Esophagus muscularis mucosa (tissue), 4 donors: Measurements from ENCODE around the gene SHISA8. TPM values are rescaled to one million over a fixed set of nuclear protein-coding genes. Genes with fewer than 3 reads are reported as not detected.

Experiments
- DNase-seq: peaks from one replicate; pipeline ENCODE4 v3.0.0-alpha.2; 2017; ENCODE audit errors: extremely low spot score
- H3K27ac ChIP-seq, 4 donors: fragments of 200-600 bp; sonication (generic); replicated peaks in 1 of 4; 1 replicate in 3 of 4; 2 replicates in 1 of 4; pipeline ENCODE4 v1.5.1; 2016 to 2019; ENCODE audit warnings: mild to moderate bottlenecking in 1 of 4
- H3K27me3 ChIP-seq, 4 donors: fragments of 200-600 bp; sonication (generic); one replicate each; pipeline versions ENCODE4 v1.5.1 to v1.6.0; 2016 to 2019
- H3K36me3 ChIP-seq, 4 donors: fragments of 200-600 bp; sonication (generic); one replicate each; pipeline ENCODE4 v1.5.1; 2016 to 2019
- H3K4me1 ChIP-seq, 4 donors: fragments of 200-600 bp; sonication (generic); one replicate each; pipeline ENCODE4 v1.5.1; 2016 to 2019
- H3K4me3 ChIP-seq, 4 donors: fragments of 200-600 bp; sonication (generic); 1 replicate in 2 of 4; 2 replicates in 2 of 4; pipeline ENCODE4 v1.5.1; 2016 to 2019; ENCODE audit warnings: mild to moderate bottlenecking in 4 of 4, moderate library complexity in 1 of 4
- H3K9me3 ChIP-seq, 4 donors: fragments of 200-600 bp; sonication (generic); 1 replicate in 3 of 4; 2 replicates in 1 of 4; pipeline ENCODE4 v1.5.1; 2016 to 2019
- CTCF ChIP-seq, 3 experiments: fragments of 200-600 bp in 2 of 3; fragments of 450-650 bp in 1 of 3; sonication (generic) in 2 of 3; IDR thresholded peaks; one replicate each; pipeline ENCODE4 v1.5.1; 2017 to 2019; ENCODE audit warnings: antibody characterized with exemption in 3 of 3, mild to moderate bottlenecking in 2 of 3, moderate library complexity in 1 of 3
- EP300 ChIP-seq: sonication (generic); formaldehyde crosslinking; IDR thresholded peaks from one replicate; pipeline ENCODE4 v1.6.1; 2017; ENCODE audit warnings: antibody characterized with exemption
- POLR2A ChIP-seq: fragments of 450-650 bp; IDR thresholded peaks from one replicate; pipeline ENCODE4 v1.6.1; 2017; ENCODE audit warnings: antibody characterized with exemption, moderate library complexity, mild to moderate bottlenecking, low read depth
- POLR2AphosphoS5 ChIP-seq, 2 donors: sonication (generic); formaldehyde crosslinking; IDR thresholded peaks; one replicate each; pipeline ENCODE4 v1.6.1; 2017; ENCODE audit warnings: antibody characterized with exemption in 2 of 2
- WGBS: methylation state at CpG from one replicate; pipeline ENCODE4 v1.1.5; 2018; 5-methylcytosine and 5-hydroxymethylcytosine counted together
- intact Hi-C: fragments of 100-400 bp; cut with DNase I; formaldehyde crosslinking; loops from one replicate; pipeline ENCODE4 v1.15.1; 2023
- total RNA-seq, 4 donors: library from RNA; depleted of rRNA; stranded (reverse); fragments of >200 nt; gene quantifications; one replicate each; pipeline versions ENCODE4 v1.1.0 to v1.2.1, GENCODE V29; 2016

SHISA8 gene
- total RNA-seq, 4 donors from 2014 or later: 0.83 TPM; not detected in 3

GRCh38 chr22:41917375-41917902, 2.6 kb upstream of the SHISA8 start:
- intact Hi-C loops: no loop called here
- H3K9me3 ChIP-seq: no peaks in the 10 kb centered on the region
- 82% methylated on average over 9 of the region's 11 CpGs for WGBS
- H3K36me3 ChIP-seq: no peaks in the 10 kb centered on the region
- peaks cover 18 to 86% (median 48%) of the 10 kb centered on the region in 4 donors for H3K27me3 ChIP-seq
- H3K27ac ChIP-seq: no peak overlapping the region
- H3K4me3 ChIP-seq: no peak overlapping the region
- DNase-seq: no peak
- peaks cover 27 to 46% (median 39%) of the 10 kb centered on the region in 4 donors for H3K4me1 ChIP-seq
- TF ChIP-seq EP300 (no peak), POLR2AphosphoS5 (IDR thresholded peaks at IDR 0.05) (no peak), CTCF (IDR thresholded peaks at IDR 0.05) (no peak), POLR2A (no peak)

DNA sequence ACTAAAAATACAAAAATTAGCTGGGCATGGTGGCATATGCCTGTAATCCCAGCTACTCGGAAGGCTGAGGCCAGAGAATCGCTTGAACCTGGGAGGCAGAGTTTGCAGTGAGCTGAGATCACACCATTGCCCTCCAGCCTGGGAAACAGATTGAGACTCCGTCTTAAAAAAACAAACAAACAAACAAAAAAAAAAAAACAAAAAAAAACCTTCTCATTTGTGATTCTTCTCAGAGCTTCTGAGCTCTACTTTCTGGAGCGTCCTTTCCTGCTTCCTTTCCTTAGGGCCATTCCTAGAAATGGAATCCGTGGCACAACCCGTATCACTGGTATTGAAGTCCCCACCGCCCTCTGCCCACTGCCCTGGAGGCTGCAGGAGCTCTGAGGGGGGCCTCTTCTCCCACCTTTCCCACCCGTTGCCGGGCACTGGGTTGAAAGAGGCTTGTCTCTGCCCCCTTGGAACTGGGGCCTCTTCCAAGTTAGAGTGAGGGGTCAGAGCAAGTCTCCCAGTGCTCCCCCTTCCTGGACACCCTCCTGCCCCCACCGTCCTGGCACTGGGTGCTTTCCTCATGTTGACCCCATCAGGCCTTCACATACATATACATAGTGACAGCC, 2.0 kb upstream of the SHISA8 start:
- DNase-seq: no peak
- intact Hi-C loops: no loop called here
- Histone ChIP-seq H3K27me3 (peaks cover 18 to 92% (median 54%) of the 10 kb centered on the region in 4 donors), H3K4me3 (no peak overlapping the region), H3K9me3 (no peaks in the 10 kb centered on the region), H3K27ac (no peak overlapping the region), H3K4me1 (peaks cover 27 to 46% (median 39%) of the 10 kb centered on the region in 4 donors), H3K36me3 (no peaks in the 10 kb centered on the region)
- 64% methylated on average over 10 of the region's 10 CpGs for WGBS
- no peak for TF ChIP-seq CTCF (IDR thresholded peaks at IDR 0.05)
- TF ChIP-seq POLR2AphosphoS5 (IDR thresholded peaks at IDR 0.05): no peak
- TF ChIP-seq EP300: no peak
- no peak for TF ChIP-seq POLR2A

- Histone ChIP-seq H3K27ac (no peak overlapping the region), H3K27me3 (peaks cover 21 to 100% (median 63%) of the 10 kb centered on the region in 4 donors), H3K9me3 (no peaks in the 10 kb centered on the region), H3K36me3 (no peaks in the 10 kb centered on the region), H3K4me3 (peak overlapping the region in 1 of 4 donors; percentile 44), H3K4me1 (peaks cover 31 to 51% (median 46%) of the 10 kb centered on the region in 4 donors)
- 66% methylated on average over 8 of the region's 11 CpGs for WGBS
- intact Hi-C loops: no loop called here
- TF ChIP-seq POLR2AphosphoS5 (IDR thresholded peaks at IDR 0.05) (no peak), EP300 (no peak), POLR2A (no peak), CTCF (IDR thresholded peaks at IDR 0.05) (no peak)
- DNase-seq: no peak
These were observed 1.1 kb upstream of the SHISA8 start for GRCh38 chr22:41915786-41916493.

DNA sequence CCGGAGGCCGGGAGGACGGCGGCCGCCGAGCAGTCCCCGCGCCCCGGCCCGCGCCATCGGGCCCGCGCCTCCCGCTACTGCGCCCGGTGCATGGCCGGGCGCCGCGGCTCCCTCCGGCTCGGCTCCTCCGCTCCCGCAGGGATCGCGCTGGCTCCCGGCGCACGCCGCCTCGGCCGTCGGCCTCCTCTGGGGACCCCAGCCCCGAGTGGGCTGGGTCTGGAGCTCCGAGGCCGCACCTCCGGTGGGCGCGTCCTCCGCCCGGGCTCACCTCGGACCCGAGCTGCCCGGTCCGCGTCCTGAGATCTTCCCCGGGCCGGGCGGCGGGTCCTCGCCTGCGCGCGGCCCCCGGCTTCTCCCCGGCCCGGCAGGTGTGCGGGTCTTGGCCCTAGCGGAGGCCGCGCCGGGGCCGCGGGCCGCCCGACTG, 251 bp downstream of the SHISA8 start:
- WGBS: 0% methylated on average over 16 of the region's 67 CpGs
- intact Hi-C loops: no loop called here
- no peaks in the 10 kb centered on the region for H3K36me3 ChIP-seq
- H3K4me3 ChIP-seq: peak overlapping the region; percentile 44 to 62 (median 49)
- H3K27me3 ChIP-seq: peaks cover 30 to 100% (median 69%) of the 10 kb centered on the region in 4 donors
- peaks cover 31 to 54% (median 51%) of the 10 kb centered on the region in 4 donors for H3K4me1 ChIP-seq
- TF ChIP-seq POLR2AphosphoS5 (IDR thresholded peaks at IDR 0.05): no peak
- TF ChIP-seq POLR2A: no peak
- no peak for TF ChIP-seq EP300
- TF ChIP-seq CTCF (IDR thresholded peaks at IDR 0.05): no peak
- no peak overlapping the region for H3K27ac ChIP-seq
- no peak for DNase-seq
- H3K9me3 ChIP-seq: no peaks in the 10 kb centered on the region
